ENCODE measurements around the gene NUP214. TPM values are rescaled to one million over a fixed set of nuclear protein-coding genes. Genes with fewer than 3 reads are reported as not detected.

The NUP214 gene
- total RNA-seq, 1 donor from 2014 or later, result 62.2 TPM

DNA sequence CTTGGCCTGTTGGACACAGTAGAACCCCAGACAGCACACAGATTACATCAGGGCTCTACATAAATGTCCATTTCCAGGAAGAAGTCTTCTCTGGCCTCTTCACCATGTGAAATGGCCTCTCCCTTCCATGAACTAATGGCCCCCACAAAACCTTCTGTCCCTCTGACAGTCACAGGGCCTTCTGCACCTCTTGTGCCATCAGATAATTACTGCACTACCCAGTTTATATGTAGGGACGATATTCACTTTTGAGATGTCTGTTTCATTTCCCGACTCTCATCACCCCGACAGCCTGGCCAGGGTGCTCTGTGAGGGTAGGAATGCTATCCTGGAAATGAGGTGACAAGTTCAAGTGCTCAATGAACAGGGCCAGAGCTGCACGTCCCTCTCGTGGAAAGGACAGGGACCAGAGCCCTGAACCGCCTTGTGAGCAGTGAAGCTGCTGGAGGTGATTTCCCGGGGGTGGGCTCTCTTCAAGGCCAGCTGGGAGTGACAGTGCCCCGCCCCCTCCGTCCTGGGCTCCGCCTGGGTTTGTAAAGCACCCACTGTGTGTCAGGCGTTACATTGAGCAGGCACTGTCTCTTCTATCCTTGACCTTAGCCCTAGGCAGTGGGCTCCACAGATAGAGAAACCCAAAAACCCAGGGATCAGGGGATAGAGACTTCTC lies 153.9 kb downstream of the NUP214 start:
- TF ChIP-seq, protein P1, sequence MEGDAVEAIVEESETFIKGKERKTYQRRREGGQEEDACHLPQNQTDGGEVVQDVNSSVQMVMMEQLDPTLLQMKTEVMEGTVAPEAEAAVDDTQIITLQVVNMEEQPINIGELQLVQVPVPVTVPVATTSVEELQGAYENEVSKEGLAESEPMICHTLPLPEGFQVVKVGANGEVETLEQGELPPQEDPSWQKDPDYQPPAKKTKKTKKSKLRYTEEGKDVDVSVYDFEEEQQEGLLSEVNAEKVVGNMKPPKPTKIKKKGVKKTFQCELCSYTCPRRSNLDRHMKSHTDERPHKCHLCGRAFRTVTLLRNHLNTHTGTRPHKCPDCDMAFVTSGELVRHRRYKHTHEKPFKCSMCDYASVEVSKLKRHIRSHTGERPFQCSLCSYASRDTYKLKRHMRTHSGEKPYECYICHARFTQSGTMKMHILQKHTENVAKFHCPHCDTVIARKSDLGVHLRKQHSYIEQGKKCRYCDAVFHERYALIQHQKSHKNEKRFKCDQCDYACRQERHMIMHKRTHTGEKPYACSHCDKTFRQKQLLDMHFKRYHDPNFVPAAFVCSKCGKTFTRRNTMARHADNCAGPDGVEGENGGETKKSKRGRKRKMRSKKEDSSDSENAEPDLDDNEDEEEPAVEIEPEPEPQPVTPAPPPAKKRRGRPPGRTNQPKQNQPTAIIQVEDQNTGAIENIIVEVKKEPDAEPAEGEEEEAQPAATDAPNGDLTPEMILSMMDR (IDR thresholded peaks at IDR 0.05; ENCODE audit: unreplicated experiment), result no peak
- Mint-ChIP-seq H3K4me1 (ENCODE audit: low read depth) (peaks cover 6% of the 10 kb centered on the region), H3K4me3 (ENCODE audit: low read depth) (peak overlapping the region; percentile 41), H3K9me3 (ENCODE audit: low read depth) (no peaks in the 10 kb centered on the region), H3K27me3 (peaks cover 50% of the 10 kb centered on the region), H3K36me3 (ENCODE audit: insufficient read depth) (no peaks in the 10 kb centered on the region), H3K27ac (no peak overlapping the region)
- no peak for DNase-seq (ENCODE audit: low spot score, unreplicated experiment)

DNA sequence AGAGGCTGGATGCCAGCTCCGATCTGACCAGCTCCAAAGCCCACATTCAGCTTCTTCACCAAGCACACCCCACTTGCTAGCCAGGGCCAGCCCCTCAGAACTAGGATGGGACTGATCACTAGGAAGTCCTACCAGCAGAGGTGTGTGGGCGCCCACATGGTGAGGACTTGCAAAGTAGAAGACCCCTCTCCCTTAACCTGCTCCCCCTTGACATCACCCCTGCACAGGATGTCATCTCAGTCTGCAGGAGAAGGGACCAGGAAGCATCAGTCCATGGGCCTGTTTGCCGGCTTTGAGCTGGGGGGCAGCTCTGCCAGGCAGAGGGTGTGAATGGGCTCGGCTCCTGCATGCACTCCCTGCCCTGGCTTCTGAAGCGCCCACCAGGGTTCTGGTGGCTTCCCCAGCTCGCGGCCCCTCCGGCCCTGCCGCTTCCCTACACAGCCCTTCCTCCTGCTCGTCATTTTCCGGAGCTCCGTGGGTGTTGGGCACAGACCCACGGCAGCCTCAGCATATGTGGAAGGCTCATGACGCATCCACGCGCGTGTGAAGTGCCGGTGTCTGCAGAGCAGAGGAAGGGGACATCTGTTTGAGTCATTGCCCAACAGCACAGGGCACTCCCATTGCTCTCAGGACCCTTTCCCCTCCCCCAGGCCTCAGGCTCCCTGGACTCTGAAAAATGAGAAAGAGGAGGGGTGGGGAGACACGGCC lies 154.6 kb downstream of the NUP214 start:
- Mint-ChIP-seq H3K9me3 (ENCODE audit: low read depth) (no peaks in the 10 kb centered on the region), H3K36me3 (ENCODE audit: insufficient read depth) (no peaks in the 10 kb centered on the region), H3K27me3 (peaks cover 48% of the 10 kb centered on the region)

DNA sequence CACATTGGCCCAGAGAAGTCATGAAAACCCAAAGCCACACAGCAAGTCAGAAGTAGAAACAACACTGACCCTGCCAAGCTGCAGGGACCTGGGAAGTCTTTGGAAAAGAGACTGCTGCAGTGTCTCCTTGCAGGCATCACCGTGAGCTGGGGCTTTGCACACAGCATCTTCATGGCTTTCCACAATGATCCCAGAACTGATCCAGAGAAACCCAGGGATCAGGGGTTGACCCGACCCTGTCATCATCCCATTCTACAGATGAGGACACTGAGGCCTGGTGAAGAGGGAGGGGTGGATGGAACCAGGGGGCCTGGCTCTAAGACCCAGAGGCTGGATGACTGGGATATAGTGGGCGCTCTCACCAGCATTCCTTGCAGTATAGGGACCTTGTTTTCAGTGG lies 155.3 kb downstream of the NUP214 start:
- Mint-ChIP-seq H3K4me1 (ENCODE audit: low read depth) (peaks cover 6% of the 10 kb centered on the region), H3K27ac (no peak overlapping the region), H3K9me3 (ENCODE audit: low read depth) (no peaks in the 10 kb centered on the region), H3K36me3 (ENCODE audit: insufficient read depth) (no peaks in the 10 kb centered on the region), H3K4me3 (ENCODE audit: low read depth) (no peak overlapping the region), H3K27me3 (peaks cover 42% of the 10 kb centered on the region)
- TF ChIP-seq, protein P1 (IDR thresholded peaks at IDR 0.05; ENCODE audit: unreplicated experiment), result no peak
- no peak for DNase-seq (ENCODE audit: low spot score, unreplicated experiment)

More for the DNA sequence above, 154.6 kb downstream of the NUP214 start:
- Mint-ChIP-seq H3K4me3 (ENCODE audit: low read depth) (no peak overlapping the region), H3K4me1 (ENCODE audit: low read depth) (peaks cover 6% of the 10 kb centered on the region), H3K27ac (no peak overlapping the region)
- TF ChIP-seq, protein P1 (IDR thresholded peaks at IDR 0.05; ENCODE audit: unreplicated experiment), result no peak
- no peak for DNase-seq (ENCODE audit: low spot score, unreplicated experiment)

DNA sequence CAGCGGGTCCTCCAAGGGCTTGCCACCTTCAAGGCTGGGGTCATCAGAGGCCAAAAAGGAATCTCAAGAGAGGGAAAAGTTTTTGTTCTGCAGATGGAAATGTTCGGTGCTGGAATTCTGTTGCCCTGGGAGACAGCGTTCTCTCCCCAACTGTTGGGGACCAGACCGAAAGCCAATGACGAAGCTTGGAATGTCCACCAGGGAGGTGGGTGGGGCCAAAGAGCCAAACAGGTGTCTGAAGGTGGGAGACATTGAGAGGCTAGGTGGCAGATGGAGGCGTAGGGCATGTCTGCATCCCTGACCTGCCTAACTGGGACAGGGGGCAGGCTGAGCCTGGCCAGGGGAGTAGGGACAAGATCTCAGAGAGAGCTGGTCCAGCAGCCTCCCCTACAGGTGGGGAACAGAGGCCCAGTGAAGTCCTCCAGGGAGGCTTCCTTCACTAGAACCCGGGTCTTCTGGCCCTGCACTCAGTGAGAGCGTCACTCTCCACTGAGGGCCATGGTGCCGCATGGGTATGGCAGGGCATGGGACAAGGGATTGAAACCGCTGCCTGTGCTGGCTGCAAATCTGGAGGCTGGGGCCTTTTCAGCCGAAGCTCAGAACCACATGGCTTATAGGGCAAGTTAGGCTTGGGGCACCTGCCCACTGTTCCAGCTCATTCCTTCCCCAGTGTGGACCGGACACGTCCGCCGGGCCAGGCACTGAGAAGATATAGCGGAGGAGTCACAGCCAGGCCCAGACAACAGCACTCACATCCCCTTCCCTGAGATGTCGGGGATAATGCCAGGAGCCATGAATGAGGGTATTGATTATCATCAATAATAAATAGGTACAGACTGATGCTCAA lies 156.0 kb downstream of the NUP214 start:
- no peak overlapping the region for H3K27ac Mint-ChIP-seq
- no peak for DNase-seq (ENCODE audit: low spot score, unreplicated experiment)
- no peaks in the 10 kb centered on the region for H3K9me3 Mint-ChIP-seq (ENCODE audit: low read depth)
- no peaks in the 10 kb centered on the region for H3K36me3 Mint-ChIP-seq (ENCODE audit: insufficient read depth)
- peaks cover 5% of the 10 kb centered on the region for H3K4me1 Mint-ChIP-seq (ENCODE audit: low read depth)
- no peak overlapping the region for H3K4me3 Mint-ChIP-seq (ENCODE audit: low read depth)
- TF ChIP-seq, protein P1 (IDR thresholded peaks at IDR 0.05; ENCODE audit: unreplicated experiment), result no peak
- H3K27me3 Mint-ChIP-seq, result peaks cover 35% of the 10 kb centered on the region

- Mint-ChIP-seq H3K36me3 (ENCODE audit: insufficient read depth) (no peaks in the 10 kb centered on the region), H3K27me3 (peaks cover 34% of the 10 kb centered on the region), H3K4me3 (ENCODE audit: low read depth) (peak overlapping the region; percentile 9), H3K9me3 (ENCODE audit: low read depth) (no peaks in the 10 kb centered on the region), H3K4me1 (ENCODE audit: low read depth) (peaks cover 5% of the 10 kb centered on the region), H3K27ac (no peak overlapping the region)
- TF ChIP-seq, protein P1 (IDR thresholded peaks at IDR 0.05; ENCODE audit: unreplicated experiment), result no peak
- DNase-seq (ENCODE audit: low spot score, unreplicated experiment), result no peak
Observed at GRCh38 chr9:131282175-131282574, 156.8 kb downstream of the NUP214 start.

All from progenitor cell of endocrine pancreas (in vitro differentiated cells).